ENCODE data around the gene SEC11A.
A peak's percentile ranks its signal among the peaks of the same experiment; 100 is the strongest.

Gene SEC11A

GRCh38 chr15:84659904-84660781, 55.8 kb downstream of the SEC11A start:
- H3K36me3 ChIP-seq, result peaks cover 5 to 39% (median 11%) of the 10 kb centered on the region in 11 experiments; a peak in 20 of 22 replicates
- H3K4me2 ChIP-seq, result peak overlapping the region in 5 of 11 experiments; percentile 1 to 35 (median 19); a peak in 2 of 22 replicates
- no peak for TF ChIP-seq Cebpa-rat (IDR thresholded peaks at IDR 0.05)
- H3K27ac ChIP-seq, result no peak overlapping the region
- H3K9ac ChIP-seq, result 0 out of 22 replicates have a peak overlapping the region, but pooled peaks of 1 of the 11 experiments have one; percentile 10
- H3K27me3 ChIP-seq, result no peaks in the 10 kb centered on the region
- peaks cover 0 to 13% (median 0%) of the 10 kb centered on the region in 11 experiments; a peak in 4 of 22 replicates for H4K20me1 ChIP-seq
- no peak overlapping the region for H3K4me3 ChIP-seq
- peaks cover 38 to 52% (median 44%) of the 10 kb centered on the region in 10 experiments for H3K4me1 ChIP-seq
- H3K9me3 ChIP-seq (replicated peaks in 1 of 11), result no peaks in the 10 kb centered on the region

- TF ChIP-seq Cebpa-rat (IDR thresholded peaks at IDR 0.05), result no peak
- Histone ChIP-seq H3K9me3 (replicated peaks in 1 of 11) (no peaks in the 10 kb centered on the region), H3K36me3 (peaks cover 0 to 27% (median 6%) of the 10 kb centered on the region in 11 experiments; a peak in 8 of 22 replicates), H3K9ac (peak overlapping the region; percentile 71 to 85 (median 82)), H3K4me3 (peak overlapping the region; percentile 56 to 74 (median 63)), H3K27me3 (no peaks in the 10 kb centered on the region), H4K20me1 (peaks cover 0 to 13% (median 0%) of the 10 kb centered on the region in 11 experiments; a peak in 4 of 22 replicates), H3K4me2 (peak overlapping the region; percentile 89 to 99 (median 95)), H3K27ac (peak overlapping the region in 10 of 11 experiments; percentile 67 to 84 (median 79); a peak in 19 of 22 replicates), H3K4me1 (peaks cover 38 to 56% (median 49%) of the 10 kb centered on the region in 10 experiments)
Observed at GRCh38 chr15:84658788-84659411, 57.0 kb downstream of the SEC11A start.

GRCh38 chr15:84658080-84658787, 57.7 kb downstream of the SEC11A start, which contains the start of gene NMB:
TSS of gene NMB (minus strand) at chr15:84658199. CDS start at chr15:84658152, 47 bp downstream.
- peak within 1 kb of the TSS; percentile 56 to 74 (median 63) for H3K4me3 ChIP-seq
- H4K20me1 ChIP-seq, result peaks cover 0 to 13% (median 0%) of the 10 kb centered on the region in 11 experiments; a peak in 4 of 22 replicates
- H3K27ac ChIP-seq, result peak within 1 kb of the TSS; percentile 43 to 84 (median 78); a peak in 21 of 22 replicates
- peak within 1 kb of the TSS; percentile 89 to 99 (median 95) for H3K4me2 ChIP-seq
- no peak for TF ChIP-seq Cebpa-rat (IDR thresholded peaks at IDR 0.05)
- H3K27me3 ChIP-seq, result no peaks in the 10 kb centered on the region
- H3K36me3 ChIP-seq, result peaks cover 0 to 20% (median 0%) of the 10 kb centered on the region in 11 experiments; a peak in 7 of 22 replicates
- no peaks in the 10 kb centered on the region for H3K9me3 ChIP-seq (replicated peaks in 1 of 11)
- H3K4me1 ChIP-seq, result peaks cover 44 to 62% (median 55%) of the 10 kb centered on the region in 10 experiments
- peak within 1 kb of the TSS; percentile 71 to 85 (median 82) for H3K9ac ChIP-seq

- peak overlapping the region; percentile 89 to 99 (median 95) for H3K4me2 ChIP-seq
- peaks cover 49 to 68% (median 60%) of the 10 kb centered on the region in 10 experiments for H3K4me1 ChIP-seq
- H3K27ac ChIP-seq, result peak overlapping the region; percentile 43 to 84 (median 78); a peak in 21 of 22 replicates
- H3K4me3 ChIP-seq, result peak overlapping the region; percentile 56 to 74 (median 63)
- no peak for TF ChIP-seq Cebpa-rat (IDR thresholded peaks at IDR 0.05)
- no peaks in the 10 kb centered on the region for H3K27me3 ChIP-seq
- peak overlapping the region; percentile 71 to 85 (median 82) for H3K9ac ChIP-seq
- peaks cover under 1 to 20% (median 3%) of the 10 kb centered on the region in 11 experiments; a peak in 15 of 22 replicates for H3K36me3 ChIP-seq
- H3K9me3 ChIP-seq (replicated peaks in 1 of 11), result no peaks in the 10 kb centered on the region
- H4K20me1 ChIP-seq, result peaks cover 0 to 13% (median 0%) of the 10 kb centered on the region in 11 experiments; a peak in 4 of 22 replicates
Observed at GRCh38 chr15:84657748-84658079, 58.2 kb downstream of the SEC11A start.

- H3K4me3 ChIP-seq, result peak overlapping the region in 8 of 10 experiments; percentile 58 to 74 (median 63); a peak in 10 of 20 replicates
- H4K20me1 ChIP-seq, result peaks cover 0 to 13% (median 0%) of the 10 kb centered on the region in 11 experiments; a peak in 4 of 22 replicates
- peaks cover 53 to 75% (median 67%) of the 10 kb centered on the region in 10 experiments for H3K4me1 ChIP-seq
- H3K36me3 ChIP-seq, result peaks cover 8 to 27% (median 10%) of the 10 kb centered on the region in 11 experiments; a peak in 21 of 22 replicates
- no peaks in the 10 kb centered on the region for H3K27me3 ChIP-seq
- peak overlapping the region; percentile 10 to 85 (median 82); a peak in 14 of 22 replicates for H3K9ac ChIP-seq
- H3K27ac ChIP-seq, result peak overlapping the region in 6 of 11 experiments; percentile 9 to 82 (median 80); a peak in 9 of 22 replicates
- H3K4me2 ChIP-seq, result peak overlapping the region; percentile 89 to 99 (median 95)
- no peaks in the 10 kb centered on the region for H3K9me3 ChIP-seq (replicated peaks in 1 of 11)
- no peak for TF ChIP-seq Cebpa-rat (IDR thresholded peaks at IDR 0.05)
Observed at GRCh38 chr15:84656972-84657371, 59.0 kb downstream of the SEC11A start.

GRCh38 chr15:84654689-84655453, 61.1 kb downstream of the SEC11A start:
- Histone ChIP-seq H4K20me1 (peaks cover 0 to 8% (median 0%) of the 10 kb centered on the region in 11 experiments; a peak in 4 of 22 replicates), H3K4me3 (peak overlapping the region; percentile 64 to 78 (median 72)), H3K9ac (peak overlapping the region; percentile 80 to 90 (median 88)), H3K27ac (peak overlapping the region; percentile 35 to 93 (median 87); a peak in 21 of 22 replicates), H3K9me3 (replicated peaks in 1 of 11) (no peaks in the 10 kb centered on the region), H3K27me3 (no peaks in the 10 kb centered on the region), H3K36me3 (peaks cover 25 to 33% (median 30%) of the 10 kb centered on the region in 11 experiments), H3K4me1 (peaks cover 43 to 81% (median 67%) of the 10 kb centered on the region in 10 experiments), H3K4me2 (peak overlapping the region; percentile 87 to 98 (median 93))
- TF ChIP-seq Cebpa-rat (IDR thresholded peaks at IDR 0.05), result no peak

- Histone ChIP-seq H3K27me3 (no peaks in the 10 kb centered on the region), H3K4me1 (peaks cover 40 to 76% (median 62%) of the 10 kb centered on the region in 10 experiments), H4K20me1 (peaks cover 0 to 5% (median 0%) of the 10 kb centered on the region in 11 experiments; a peak in 2 of 22 replicates), H3K27ac (peak within 1 kb of the TSS; percentile 35 to 93 (median 87); a peak in 21 of 22 replicates), H3K9me3 (replicated peaks in 1 of 11) (no peaks in the 10 kb centered on the region), H3K36me3 (peaks cover 33 to 41% (median 38%) of the 10 kb centered on the region in 11 experiments), H3K9ac (peak within 1 kb of the TSS; percentile 80 to 90 (median 88)), H3K4me2 (peak within 1 kb of the TSS; percentile 87 to 98 (median 93)), H3K4me3 (peak within 1 kb of the TSS; percentile 64 to 78 (median 72))
- TF ChIP-seq Cebpa-rat (IDR thresholded peaks at IDR 0.05), result no peak
Observed at GRCh38 chr15:84653910-84654688, 61.8 kb downstream of the SEC11A start, which contains the start of gene WDR73. TSS of gene WDR73 (minus strand) at chr15:84654283. CDS start at chr15:84654274, 9 bp downstream.

Measured in BLaER1 treated with 17β-estradiol and CSF1 and Interleukin-3, amounts not matched to agents 10 nM and 100 nM (cell line).